ENCODE data around the gene MBD4.

MBD4 gene

GRCh38 chr3:129463716-129464115 lies 24.0 kb upstream of the MBD4 start:
- no peak for DNase-seq (ENCODE audit: extremely low read depth in 1 of 2, low read depth in 1 of 2)

- DNase-seq (ENCODE audit: extremely low read depth in 1 of 2, low read depth in 1 of 2) = no peak
Observed at GRCh38 chr3:129463094-129463493, 23.3 kb upstream of the MBD4 start.

- DNase-seq (ENCODE audit: extremely low read depth in 1 of 2, low read depth in 1 of 2) = no peak
Observed at GRCh38 chr3:129462361-129462968, 22.7 kb upstream of the MBD4 start.

GRCh38 chr3:129461461-129462146 lies 21.9 kb upstream of the MBD4 start:
- no peak for DNase-seq (ENCODE audit: extremely low read depth in 1 of 2, low read depth in 1 of 2)

GRCh38 chr3:129461022-129461421 lies 21.3 kb upstream of the MBD4 start:
- DNase-seq (ENCODE audit: extremely low read depth in 1 of 2, low read depth in 1 of 2) = no peak

- no peak for DNase-seq (ENCODE audit: extremely low read depth in 1 of 2, low read depth in 1 of 2)
Observed at GRCh38 chr3:129460572-129460971, 20.8 kb upstream of the MBD4 start.

- DNase-seq (ENCODE audit: extremely low read depth in 1 of 2, low read depth in 1 of 2) = no peak
Observed at GRCh38 chr3:129460155-129460554, 20.4 kb upstream of the MBD4 start.

GRCh38 chr3:129453732-129454131 lies 14.0 kb upstream of the MBD4 start:
- no peak for DNase-seq (ENCODE audit: extremely low read depth in 1 of 2, low read depth in 1 of 2)

GRCh38 chr3:129449279-129450115 lies 9.7 kb upstream of the MBD4 start:
- DNase-seq (ENCODE audit: extremely low read depth in 1 of 2, low read depth in 1 of 2) = no peak

GRCh38 chr3:129448186-129448895 lies 8.6 kb upstream of the MBD4 start:
- no peak for DNase-seq (ENCODE audit: extremely low read depth in 1 of 2, low read depth in 1 of 2)

- no peak for DNase-seq (ENCODE audit: extremely low read depth in 1 of 2, low read depth in 1 of 2)
Observed at GRCh38 chr3:129446926-129447325, 7.2 kb upstream of the MBD4 start.

- DNase-seq (ENCODE audit: extremely low read depth in 1 of 2, low read depth in 1 of 2) = no peak
Observed at GRCh38 chr3:129445471-129445870, 5.7 kb upstream of the MBD4 start.

GRCh38 chr3:129442947-129443346 lies 3.2 kb upstream of the MBD4 start:
- no peak for DNase-seq (ENCODE audit: extremely low read depth in 1 of 2, low read depth in 1 of 2)

GRCh38 chr3:129442486-129442885 lies 2.7 kb upstream of the MBD4 start:
- DNase-seq (ENCODE audit: extremely low read depth in 1 of 2, low read depth in 1 of 2) = no peak

- no peak for DNase-seq (ENCODE audit: extremely low read depth in 1 of 2, low read depth in 1 of 2)
Observed at GRCh38 chr3:129441782-129442181, 2.0 kb upstream of the MBD4 start.

- no peak for DNase-seq (ENCODE audit: extremely low read depth in 1 of 2, low read depth in 1 of 2)
Observed at GRCh38 chr3:129441215-129441614, 1.5 kb upstream of the MBD4 start.

- no peak for DNase-seq (ENCODE audit: extremely low read depth in 1 of 2, low read depth in 1 of 2)
Observed at GRCh38 chr3:129440618-129441190, 956 bp upstream of the MBD4 start.

- DNase-seq (ENCODE audit: extremely low read depth in 1 of 2, low read depth in 1 of 2) = peak in 1 of 2 donors; percentile 10
Observed at GRCh38 chr3:129439226-129439816, 427 bp downstream of the MBD4 start.

- no peak for DNase-seq (ENCODE audit: extremely low read depth in 1 of 2, low read depth in 1 of 2)
Observed at GRCh38 chr3:129435367-129435766, 4.4 kb downstream of the MBD4 start.

- no peak for DNase-seq (ENCODE audit: extremely low read depth in 1 of 2, low read depth in 1 of 2)
Observed at GRCh38 chr3:129434140-129434539, 5.6 kb downstream of the MBD4 start.

GRCh38 chr3:129433565-129433964 lies 6.2 kb downstream of the MBD4 start:
- no peak for DNase-seq (ENCODE audit: extremely low read depth in 1 of 2, low read depth in 1 of 2)
